Measurements from ENCODE around the gene SLIT3.

The SLIT3 gene

GRCh38 chr5:168670881-168671575, 629.9 kb downstream of the SLIT3 start:
- DNase-seq (ENCODE audit: low spot score): no peak

- DNase-seq (ENCODE audit: low spot score): no peak
Observed at GRCh38 chr5:168669668-168670378, 631.1 kb downstream of the SLIT3 start.

- no peak for DNase-seq (ENCODE audit: low spot score)
Observed at GRCh38 chr5:168669156-168669555, 631.8 kb downstream of the SLIT3 start.

- no peak for DNase-seq (ENCODE audit: low spot score)
Observed at GRCh38 chr5:168668078-168668477, 632.9 kb downstream of the SLIT3 start.

GRCh38 chr5:168667301-168667840, 633.6 kb downstream of the SLIT3 start:
- no peak for DNase-seq (ENCODE audit: low spot score)

- DNase-seq (ENCODE audit: low spot score): no peak
Observed at GRCh38 chr5:168666356-168666755, 634.6 kb downstream of the SLIT3 start.

GRCh38 chr5:168663276-168664004, 637.5 kb downstream of the SLIT3 start:
- no peak for DNase-seq (ENCODE audit: low spot score)

GRCh38 chr5:168661593-168662485, 639.1 kb downstream of the SLIT3 start:
- DNase-seq (ENCODE audit: low spot score): no peak

- no peak for DNase-seq (ENCODE audit: low spot score)
Observed at GRCh38 chr5:168660691-168661090, 640.2 kb downstream of the SLIT3 start.

- no peak for DNase-seq (ENCODE audit: low spot score)
Observed at GRCh38 chr5:168659286-168659847, 641.6 kb downstream of the SLIT3 start.

GRCh38 chr5:168658394-168658793, 642.5 kb downstream of the SLIT3 start:
- no peak for DNase-seq (ENCODE audit: low spot score)

GRCh38 chr5:168656633-168657032, 644.3 kb downstream of the SLIT3 start:
- no peak for DNase-seq (ENCODE audit: low spot score)

- no peak for DNase-seq (ENCODE audit: low spot score)
Observed at GRCh38 chr5:168655316-168655715, 645.6 kb downstream of the SLIT3 start.

GRCh38 chr5:168654211-168654721, 646.7 kb downstream of the SLIT3 start:
- DNase-seq (ENCODE audit: low spot score): no peak

GRCh38 chr5:168653626-168654025, 647.3 kb downstream of the SLIT3 start:
- DNase-seq (ENCODE audit: low spot score): no peak

GRCh38 chr5:168651648-168652047, 649.3 kb downstream of the SLIT3 start:
- DNase-seq (ENCODE audit: low spot score): no peak

GRCh38 chr5:168649306-168649705, 651.6 kb downstream of the SLIT3 start:
- no peak for DNase-seq (ENCODE audit: low spot score)

GRCh38 chr5:168648576-168648975, 652.4 kb downstream of the SLIT3 start:
- no peak for DNase-seq (ENCODE audit: low spot score)

- DNase-seq (ENCODE audit: low spot score): no peak
Observed at GRCh38 chr5:168648016-168648415, 652.9 kb downstream of the SLIT3 start.

- no peak for DNase-seq (ENCODE audit: low spot score)
Observed at GRCh38 chr5:168647083-168647482, 653.9 kb downstream of the SLIT3 start.

GRCh38 chr5:168646335-168646734, 654.6 kb downstream of the SLIT3 start:
- DNase-seq (ENCODE audit: low spot score): no peak
